Heart right ventricle (tissue), 16 donors: ENCODE data around the gene PTPN12. TPM values are rescaled to one million over a fixed set of nuclear protein-coding genes. Genes with fewer than 3 reads are reported as not detected.

Source experiments
- ATAC-seq, 8 donors: fragments of 200-7000 bp; cut with Tn5 transposase; one replicate each; pipeline ENCODE4 v1.9.1; 2020; ENCODE audit warnings: mild to moderate bottlenecking in 8 of 8, moderate library complexity in 8 of 8, moderate number of reproducible peaks in 1 of 8
- DNase-seq, 2 donors: peaks; one replicate each; pipeline ENCODE4 v3.0.0-alpha.2; 2020
- H3K27ac ChIP-seq, 10 donors: fragments of 200-600 bp; sonication (generic) in 2 of 10; one replicate each; pipeline versions ENCODE4 v1.5.0 to v1.8.0; 2020 to 2022; ENCODE audit warnings: mild to moderate bottlenecking in 3 of 10
- H3K27me3 ChIP-seq, 7 donors: fragments of 200-600 bp; one replicate each; pipeline ENCODE4 v1.8.0; 2021 to 2022; ENCODE audit warnings: mild to moderate bottlenecking in 2 of 7
- H3K36me3 ChIP-seq, 9 donors: fragments of 200-600 bp; sonication (generic) in 1 of 9; one replicate each; pipeline versions ENCODE4 v1.5.0 to v1.8.0; 2020 to 2022; ENCODE audit warnings: mild to moderate bottlenecking in 2 of 9
- H3K4me1 ChIP-seq, 9 donors: fragments of 200-600 bp; sonication (generic) in 1 of 9; one replicate each; pipeline versions ENCODE4 v1.5.0 to v1.8.0; 2020 to 2022; ENCODE audit warnings: mild to moderate bottlenecking in 4 of 9
- H3K4me3 ChIP-seq, 10 donors: fragments of 200-600 bp; sonication (generic) in 2 of 10; one replicate each; pipeline versions ENCODE4 v1.5.0 to v1.8.0; 2020 to 2022; ENCODE audit warnings: mild to moderate bottlenecking in 7 of 10, moderate library complexity in 2 of 10
- H3K9me3 ChIP-seq, 11 donors: fragments of 200-600 bp in 10 of 11; sonication (generic) in 2 of 11; one replicate each; pipeline versions ENCODE4 v1.5.0 to v1.8.0; 2013 to 2022; ENCODE audit warnings: mild to moderate bottlenecking in 2 of 11, control low read depth in 1 of 11, moderate library complexity in 1 of 11
- WGBS, 2 donors: extraction: QIAGEN DNeasy Blood & Tissue Kit; methylation state at CpG; one replicate each; pipeline ENCODE4 v1.1.7; 2013; ENCODE audit warnings: inconsistent platforms in 1 of 2; 5-methylcytosine and 5-hydroxymethylcytosine counted together
- intact Hi-C, 10 donors: fragments of 100-400 bp; cut with DNase I; formaldehyde crosslinking; loops; one replicate each; pipeline versions ENCODE4 v1.11.1 to v1.14.2; 2022
- long read RNA-seq, 3 donors: library from polyadenylated mRNA; unstranded; transcript quantifications; one replicate each; pipeline ENCODE4 v2.0.0, GENCODE V29; 2020 to 2021
- polyA plus RNA-seq, 2 donors: library from polyadenylated mRNA; stranded (reverse); fragments of 200-250 nt; gene quantifications; one replicate each; pipeline ENCODE4 v1.2.3, GENCODE V29; 2013
- total RNA-seq, 10 donors: library from RNA; stranded (reverse); fragmentation: NEBNext Ultra II Directional in 3 of 10; extraction: Animal tissue kit (Norgen Biotek cat#: 25700) in 3 of 10; gene quantifications; one replicate each; pipeline versions ENCODE4 v1.2.1 to v1.2.4, GENCODE V29; 2021 to 2023
- TF ChIP-seq, protein P1 (sequence below), 9 donors: fragments of 200-600 bp; sonication (generic) in 2 of 9; IDR thresholded peaks; one replicate each; pipeline versions ENCODE4 v1.5.0 to v1.8.0; 2021 to 2022; ENCODE audit warnings: antibody characterized with exemption in 9 of 9, mild to moderate bottlenecking in 5 of 9, moderate library complexity in 1 of 9
- donor health status: Arrhythmogenic right ventricular cardiomyopathy.
- donor health status: ischemic (EF 13 %, LVEDD 7.1; RV severe dilation, severe dysfunction).
- donor health status: healthy with polysubstance abuse.
- donor health status: DM: no; HTN: yes; CAD: no.
- donor health status: DM: no; HTN: no; CAD: no.
- donor health status: ischemic (EF 25% LVEDD 6.9; RV normal size, moderate dysfunction).
- donor health status: ischemic (EF 25% LVEDD 5.7; RV mildly dilated, moderate dysfunction).
- donor health status: healthy.
- donor health status: DM: yes; HTN: yes; CAD: no.
- donor health status: Ischemic cardiomyopathy.
- donor health status: ischemic (EF 35%, LVEDD 5.7; RV mildly dilated, moderate dysfunction).
- donor health status: nonischemic (EF 11% LVEDD 7.7; RV severe dilation, severe dysfunction).
- donor health status: DM: yes; HTN: yes; CAD: no.
- donor health status: PGD.
- donor health status: ischemic (EF 29% LVEDD 5.4; RV normal size, mild dysfunction).
- donor health status: nonischemic (EF 23%, LVEDD 6.1; RV moderate dilation, normal function).

Gene PTPN12
- total RNA-seq (10 to 100 TPM; 33.4 to 56.1 (median 42.6) TPM), polyA plus RNA-seq (10 to 100 TPM; 24.0 to 64.5 TPM)
- long read RNA-seq, donor 1, transcript PTPN12-201 (18 exons, 3,406 nt), result major isoform, 9 of 19 reads
- long read RNA-seq, donor 1, partial matches to known transcripts, result 5 of 19 reads
- long read RNA-seq, donor 1, other reads (novel, unspliced or antisense), result 5 of 19 reads
- long read RNA-seq, donor 2, transcript PTPN12-201 (18 exons, 3,406 nt), result major isoform, 13 of 19 reads
- long read RNA-seq, donor 2, partial matches to known transcripts, result 3 of 19 reads
- long read RNA-seq, donor 2, other reads (novel, unspliced or antisense), result 2 of 19 reads
- long read RNA-seq, donor 3, transcript PTPN12-201 (18 exons, 3,406 nt), result major isoform, 7 of 17 reads
- long read RNA-seq, donor 3, partial matches to known transcripts, result 7 of 17 reads
- long read RNA-seq, donor 3, other reads (novel, unspliced or antisense), result 3 of 17 reads

GRCh38 chr7:77537136-77537777, at the start of gene PTPN12:
PTPN12 (plus strand) TSS chr7:77537295; CDS start chr7:77537547, 252 bp downstream.
- TF ChIP-seq, protein P1, sequence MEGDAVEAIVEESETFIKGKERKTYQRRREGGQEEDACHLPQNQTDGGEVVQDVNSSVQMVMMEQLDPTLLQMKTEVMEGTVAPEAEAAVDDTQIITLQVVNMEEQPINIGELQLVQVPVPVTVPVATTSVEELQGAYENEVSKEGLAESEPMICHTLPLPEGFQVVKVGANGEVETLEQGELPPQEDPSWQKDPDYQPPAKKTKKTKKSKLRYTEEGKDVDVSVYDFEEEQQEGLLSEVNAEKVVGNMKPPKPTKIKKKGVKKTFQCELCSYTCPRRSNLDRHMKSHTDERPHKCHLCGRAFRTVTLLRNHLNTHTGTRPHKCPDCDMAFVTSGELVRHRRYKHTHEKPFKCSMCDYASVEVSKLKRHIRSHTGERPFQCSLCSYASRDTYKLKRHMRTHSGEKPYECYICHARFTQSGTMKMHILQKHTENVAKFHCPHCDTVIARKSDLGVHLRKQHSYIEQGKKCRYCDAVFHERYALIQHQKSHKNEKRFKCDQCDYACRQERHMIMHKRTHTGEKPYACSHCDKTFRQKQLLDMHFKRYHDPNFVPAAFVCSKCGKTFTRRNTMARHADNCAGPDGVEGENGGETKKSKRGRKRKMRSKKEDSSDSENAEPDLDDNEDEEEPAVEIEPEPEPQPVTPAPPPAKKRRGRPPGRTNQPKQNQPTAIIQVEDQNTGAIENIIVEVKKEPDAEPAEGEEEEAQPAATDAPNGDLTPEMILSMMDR (IDR thresholded peaks at IDR 0.05), result no peak
- ATAC-seq (peak in 7 of 8 donors; percentile 27 to 83 (median 49)), DNase-seq (no peak)
- Histone ChIP-seq H3K9me3 (no peaks in the 10 kb centered on the region), H3K27me3 (no peaks in the 10 kb centered on the region), H3K36me3 (peaks cover 0 to 6% (median 0%) of the 10 kb centered on the region in 9 donors), H3K4me3 (peak within 1 kb of the TSS; percentile 88 to 100 (median 96)), H3K27ac (peak within 1 kb of the TSS; percentile 96 to 100 (median 99)), H3K4me1 (peaks cover 6 to 46% (median 41%) of the 10 kb centered on the region in 9 donors)
- 0 to 1% methylated on average over 21 to 57 of the region's 64 CpGs for WGBS, 2 donors
- intact Hi-C loops, result loop anchor here in 3 of 10 donors (5.0 to 10.0 kb wide), 5 partner anchors 35 to 160 kb away; partner anchors contain the start of genes GSAP (in 1 of the 3) and RSBN1L (in 1 of the 3)

- TF ChIP-seq, protein P1 (IDR thresholded peaks at IDR 0.05), result no peak
- Histone ChIP-seq H3K27me3 (no peaks in the 10 kb centered on the region), H3K27ac (no peak overlapping the region), H3K4me1 (no peaks in the 10 kb centered on the region), H3K4me3 (no peak overlapping the region), H3K9me3 (peaks cover 0 to 3% (median 0%) of the 10 kb centered on the region in 11 donors), H3K36me3 (no peaks in the 10 kb centered on the region)
- no peak for DNase-seq
- intact Hi-C loops, result no loop called here
- WGBS, 2 donors, result 59 to 66% methylated on average over 1 of the region's 1 CpG
- no peak for ATAC-seq
Observed at GRCh38 chr7:77488986-77489385, 48.1 kb upstream of the PTPN12 start.

DNA sequence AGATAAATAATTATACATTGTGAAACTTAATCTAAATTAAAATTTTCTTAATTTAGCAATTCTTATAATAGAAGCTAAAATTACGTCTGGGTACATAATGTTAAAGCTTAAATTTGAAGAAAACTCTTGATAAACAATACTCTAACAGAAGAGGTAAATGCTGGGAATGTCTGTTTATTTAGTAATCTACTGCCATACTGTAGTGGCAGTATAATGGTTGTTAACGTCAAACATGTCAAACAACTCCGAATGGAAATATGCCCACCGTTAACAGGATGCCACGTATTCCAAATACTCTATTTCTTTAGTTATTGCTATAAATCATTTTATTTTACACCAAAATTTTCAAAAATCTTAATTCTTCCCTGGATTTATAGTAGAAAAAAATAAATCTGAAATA, 40.0 kb upstream of the PTPN12 start:
- H3K27ac ChIP-seq, result no peak overlapping the region
- peaks cover 0 to 10% (median 0%) of the 10 kb centered on the region in 11 donors for H3K9me3 ChIP-seq
- WGBS, 2 donors, result 96 to 98% methylated on average over 5 of the region's 5 CpGs
- H3K4me3 ChIP-seq, result no peak overlapping the region
- H3K36me3 ChIP-seq, result no peaks in the 10 kb centered on the region
- H3K4me1 ChIP-seq, result peaks cover 0 to 21% (median 11%) of the 10 kb centered on the region in 9 donors
- H3K27me3 ChIP-seq, result no peaks in the 10 kb centered on the region
- TF ChIP-seq, protein P1 (IDR thresholded peaks at IDR 0.05), result no peak
- DNase-seq, result no peak
- intact Hi-C loops, result no loop called here
- no peak for ATAC-seq

DNA sequence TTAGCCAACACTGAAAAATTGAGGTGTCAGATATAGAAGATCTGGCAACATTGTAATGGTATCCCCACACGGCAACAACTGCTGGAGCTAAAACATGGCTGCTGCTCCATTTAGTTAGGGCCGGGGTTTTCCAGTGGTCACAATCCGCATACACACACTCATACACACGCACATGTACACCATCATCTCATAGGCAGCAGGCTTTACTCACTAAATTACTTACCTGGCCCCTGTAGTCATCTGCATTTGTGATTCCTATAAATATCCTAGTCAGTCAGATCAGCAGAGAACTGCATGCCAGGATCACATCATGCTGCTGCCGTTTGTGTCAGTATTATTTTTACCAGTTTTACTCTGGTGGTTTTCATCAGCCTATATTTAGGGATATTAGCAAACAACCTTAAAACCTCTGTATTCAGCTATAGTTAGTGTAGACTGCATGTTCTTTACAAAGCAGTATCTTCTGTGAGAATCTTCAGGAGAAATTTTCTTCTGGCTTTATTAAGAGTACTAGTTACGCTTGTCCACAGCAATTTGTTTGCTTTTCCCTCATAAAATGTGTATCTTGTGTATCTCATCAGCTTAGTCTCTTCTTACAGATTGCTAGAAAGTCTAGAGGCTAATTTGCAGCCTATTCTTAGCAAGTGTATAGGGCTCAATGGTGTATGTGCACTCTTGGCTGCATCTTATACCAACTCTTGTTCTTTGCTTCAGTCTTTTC, 38.3 kb upstream of the PTPN12 start:
- peak in 2 of 8 donors; percentile 44 to 75 for ATAC-seq
- WGBS, 2 donors, result 68 to 77% methylated on average over 6 of the region's 6 CpGs
- TF ChIP-seq, protein P1 (IDR thresholded peaks at IDR 0.05), result no peak

More for the DNA sequence above, 38.3 kb upstream of the PTPN12 start:
- Histone ChIP-seq H3K4me1 (peaks cover 0 to 21% (median 11%) of the 10 kb centered on the region in 9 donors), H3K36me3 (no peaks in the 10 kb centered on the region), H3K9me3 (peaks cover 0 to 9% (median 0%) of the 10 kb centered on the region in 11 donors), H3K27ac (no peak overlapping the region), H3K27me3 (no peaks in the 10 kb centered on the region), H3K4me3 (no peak overlapping the region)
- intact Hi-C loops, result no loop called here
- DNase-seq, result no peak
